Astrocyte (in vitro differentiated cells and primary cell): ENCODE results near the gene USP22. TPM values are rescaled to one million over a fixed set of nuclear protein-coding genes. Genes with fewer than 3 reads are reported as not detected.
A peak's percentile ranks its signal among the peaks of the same experiment; 100 is the strongest.

ENCODE experiments used
- DNase-seq: peaks from one replicate; pipeline ENCODE4 v3.0.0-alpha.2; 2010; ENCODE audit warnings: low read depth
- FAIRE-seq: peaks from 2 replicates; lab custom pipeline; 2011; peaks lifted over from hg19 to GRCh38; lab: Jason Lieb, UNC
- H2AFZ ChIP-seq: 2 replicates; pipeline ENCODE4 v1.6.0; 2012; ENCODE audit warnings: low read depth, low read length, inconsistent platforms
- H3K27ac ChIP-seq: 2 replicates; pipeline ENCODE4 v1.5.1; 2011; ENCODE audit warnings: low read depth, low read length, inconsistent platforms
- H3K27me3 ChIP-seq: 2 replicates; pipeline ENCODE4 v1.6.0; 2011; ENCODE audit warnings: low read length, inconsistent platforms; ENCODE audit not compliant: insufficient read depth
- H3K36me3 ChIP-seq: 2 replicates; pipeline ENCODE4 v1.5.1; 2011; ENCODE audit warnings: low read length, inconsistent platforms; ENCODE audit not compliant: insufficient read depth
- H3K4me1 ChIP-seq: 2 replicates; pipeline ENCODE4 v1.5.1; 2011; ENCODE audit warnings: low read length, inconsistent platforms; ENCODE audit not compliant: insufficient read depth
- H3K4me2 ChIP-seq: 2 replicates; pipeline ENCODE4 v1.6.0; 2012; ENCODE audit warnings: low read length, inconsistent platforms
- H3K4me3 ChIP-seq: 2 replicates; pipeline ENCODE4 v1.5.1; 2011; ENCODE audit warnings: low read depth, mild to moderate bottlenecking, low read length, inconsistent platforms; ENCODE audit not compliant: insufficient read depth
- H3K79me2 ChIP-seq: 2 replicates; pipeline ENCODE4 v1.6.0; 2012; ENCODE audit warnings: mild to moderate bottlenecking, low read length, inconsistent platforms; ENCODE audit not compliant: insufficient read depth
- H3K9ac ChIP-seq: 2 replicates; pipeline ENCODE4 v1.6.0; 2012; ENCODE audit warnings: mild to moderate bottlenecking, low read length, inconsistent platforms
- H3K9me3 ChIP-seq: 2 replicates; pipeline ENCODE4 v1.5.1; 2012; ENCODE audit warnings: low read depth, mild to moderate bottlenecking, low read length, inconsistent platforms; ENCODE audit not compliant: insufficient read depth
- H4K20me1 ChIP-seq: 2 replicates; pipeline ENCODE4 v1.6.0; 2012; ENCODE audit warnings: low read length, inconsistent platforms; ENCODE audit not compliant: insufficient read depth
- H3K27ac Mint-ChIP-seq: one replicate; pipeline ENCODE4 v1.8.0; 2021; ENCODE audit warnings: mild to moderate bottlenecking, mixed read lengths; ENCODE audit not compliant: unreplicated experiment
- H3K27me3 Mint-ChIP-seq: one replicate; pipeline ENCODE4 v1.8.0; 2021; ENCODE audit warnings: low read depth, mixed read lengths; ENCODE audit not compliant: unreplicated experiment
- H3K36me3 Mint-ChIP-seq: one replicate; pipeline ENCODE4 v1.8.0; 2021; ENCODE audit warnings: low read depth, mixed read lengths; ENCODE audit not compliant: unreplicated experiment
- H3K4me1 Mint-ChIP-seq: one replicate; pipeline ENCODE4 v1.8.0; 2021; ENCODE audit warnings: low read depth, mixed read lengths; ENCODE audit not compliant: unreplicated experiment
- H3K4me3 Mint-ChIP-seq: one replicate; pipeline ENCODE4 v1.8.0; 2021; ENCODE audit warnings: mild to moderate bottlenecking, moderate library complexity, mixed read lengths; ENCODE audit not compliant: unreplicated experiment
- H3K9me3 Mint-ChIP-seq: one replicate; pipeline ENCODE4 v1.8.0; 2021; ENCODE audit warnings: mild to moderate bottlenecking, mixed read lengths; ENCODE audit not compliant: unreplicated experiment
- EZH2 ChIP-seq: IDR thresholded peaks from 2 replicates; pipeline ENCODE4 v1.6.1; 2012; ENCODE audit warnings: mild to moderate bottlenecking, low read length, inconsistent platforms; ENCODE audit not compliant: insufficient read depth
- total RNA-seq: library from RNA; stranded (reverse); gene quantifications from 2 replicates; pipeline ENCODE4 v1.2.1, GENCODE V29; 2021
- TF ChIP-seq, protein P1 (sequence below): IDR thresholded peaks from 2 replicates; pipeline ENCODE4 v1.5.1; 2011; ENCODE audit warnings: low read depth, mild to moderate bottlenecking, inconsistent platforms, low read length, moderate library complexity; ENCODE audit not compliant: insufficient read depth

USP22 gene
- total RNA-seq, 1 donor from 2014 or later, result 266 TPM

- Histone ChIP-seq H3K27me3 (no peaks in the 10 kb centered on the region), H3K4me1 (peaks cover 3% of the 10 kb centered on the region), H3K9me3 (no peaks in the 10 kb centered on the region), H3K4me2 (no peak overlapping the region), H3K9ac (no peak overlapping the region), H2AFZ (no peak overlapping the region), H3K4me3 (no peak overlapping the region), H3K79me2 (peaks cover 98% of the 10 kb centered on the region), H3K36me3 (peaks cover 78% of the 10 kb centered on the region), H3K27ac (no peak overlapping the region), H4K20me1 (peaks cover 99% of the 10 kb centered on the region)
- no peak overlapping the region for H3K4me3 Mint-ChIP-seq
- H3K27ac Mint-ChIP-seq, result peak overlapping the region; percentile 7
- no peak for TF ChIP-seq EZH2
- TF ChIP-seq, protein P1, sequence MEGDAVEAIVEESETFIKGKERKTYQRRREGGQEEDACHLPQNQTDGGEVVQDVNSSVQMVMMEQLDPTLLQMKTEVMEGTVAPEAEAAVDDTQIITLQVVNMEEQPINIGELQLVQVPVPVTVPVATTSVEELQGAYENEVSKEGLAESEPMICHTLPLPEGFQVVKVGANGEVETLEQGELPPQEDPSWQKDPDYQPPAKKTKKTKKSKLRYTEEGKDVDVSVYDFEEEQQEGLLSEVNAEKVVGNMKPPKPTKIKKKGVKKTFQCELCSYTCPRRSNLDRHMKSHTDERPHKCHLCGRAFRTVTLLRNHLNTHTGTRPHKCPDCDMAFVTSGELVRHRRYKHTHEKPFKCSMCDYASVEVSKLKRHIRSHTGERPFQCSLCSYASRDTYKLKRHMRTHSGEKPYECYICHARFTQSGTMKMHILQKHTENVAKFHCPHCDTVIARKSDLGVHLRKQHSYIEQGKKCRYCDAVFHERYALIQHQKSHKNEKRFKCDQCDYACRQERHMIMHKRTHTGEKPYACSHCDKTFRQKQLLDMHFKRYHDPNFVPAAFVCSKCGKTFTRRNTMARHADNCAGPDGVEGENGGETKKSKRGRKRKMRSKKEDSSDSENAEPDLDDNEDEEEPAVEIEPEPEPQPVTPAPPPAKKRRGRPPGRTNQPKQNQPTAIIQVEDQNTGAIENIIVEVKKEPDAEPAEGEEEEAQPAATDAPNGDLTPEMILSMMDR, result no peak
- FAIRE-seq (no peak), DNase-seq (no peak)
- peaks cover 29% of the 10 kb centered on the region for H3K36me3 Mint-ChIP-seq
- peaks cover 2% of the 10 kb centered on the region for H3K4me1 Mint-ChIP-seq
- no peaks in the 10 kb centered on the region for H3K27me3 Mint-ChIP-seq
- H3K9me3 Mint-ChIP-seq, result no peaks in the 10 kb centered on the region
Observed at GRCh38 chr17:21017861-21018260, 24.9 kb downstream of the USP22 start.

DNA sequence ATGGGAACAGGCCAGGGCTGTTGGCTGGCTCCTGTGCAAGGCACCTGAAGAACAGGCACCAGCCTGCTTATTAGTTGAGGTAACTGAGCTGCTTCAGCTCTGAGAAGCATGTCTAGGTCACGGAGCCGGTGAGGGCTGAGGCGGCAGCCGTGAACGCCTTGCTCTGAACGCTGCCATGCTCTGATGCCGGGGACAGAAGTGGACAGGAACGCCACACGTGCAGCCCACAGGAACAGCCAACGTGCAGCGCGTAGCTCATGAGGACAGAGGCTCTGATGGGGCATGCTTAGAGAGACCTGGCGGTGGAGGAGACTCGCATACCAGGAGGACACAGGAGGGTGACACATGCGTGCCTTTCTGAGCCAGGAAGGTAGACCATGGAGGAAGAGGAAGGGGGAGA is 25.6 kb downstream of the USP22 start:
- H3K36me3 Mint-ChIP-seq, result peaks cover 34% of the 10 kb centered on the region
- Histone ChIP-seq H3K36me3 (peaks cover 84% of the 10 kb centered on the region), H2AFZ (no peak overlapping the region), H3K4me3 (no peak overlapping the region), H3K4me1 (peaks cover 3% of the 10 kb centered on the region), H3K79me2 (peaks cover 98% of the 10 kb centered on the region), H4K20me1 (peaks cover 99% of the 10 kb centered on the region), H3K4me2 (no peak overlapping the region), H3K9ac (no peak overlapping the region), H3K27ac (no peak overlapping the region), H3K9me3 (no peaks in the 10 kb centered on the region), H3K27me3 (no peaks in the 10 kb centered on the region)
- no peak overlapping the region for H3K4me3 Mint-ChIP-seq
- H3K27me3 Mint-ChIP-seq, result no peaks in the 10 kb centered on the region
- DNase-seq, result no peak
- FAIRE-seq, result no peak
- peaks cover 2% of the 10 kb centered on the region for H3K4me1 Mint-ChIP-seq
- H3K27ac Mint-ChIP-seq, result no peak overlapping the region
- no peaks in the 10 kb centered on the region for H3K9me3 Mint-ChIP-seq
- TF ChIP-seq EZH2, result no peak
- TF ChIP-seq, protein P1, result no peak

DNA sequence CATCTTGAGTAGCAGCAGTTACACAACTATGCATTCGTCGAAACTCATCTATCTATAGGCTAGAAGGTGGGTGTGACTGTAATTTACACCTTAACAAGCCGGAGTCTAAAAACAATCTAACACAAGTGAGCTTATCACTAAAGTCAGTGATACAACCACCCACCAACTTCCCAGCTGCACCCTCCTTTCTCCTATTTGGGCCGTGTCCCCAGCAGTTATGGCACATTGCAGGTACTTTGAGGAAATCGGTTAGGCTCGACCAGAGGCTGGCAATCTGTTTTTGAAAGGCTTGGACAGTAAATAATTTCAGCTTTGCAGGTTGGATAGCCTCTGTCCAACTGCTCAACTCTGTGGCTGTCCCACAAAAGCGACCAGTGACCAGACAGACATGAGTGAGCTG is 26.0 kb downstream of the USP22 start:
- H4K20me1 ChIP-seq, result peaks cover 99% of the 10 kb centered on the region
- no peak for DNase-seq
- Mint-ChIP-seq H3K4me1 (peaks cover 2% of the 10 kb centered on the region), H3K36me3 (peaks cover 38% of the 10 kb centered on the region), H3K27me3 (no peaks in the 10 kb centered on the region), H3K27ac (no peak overlapping the region), H3K4me3 (no peak overlapping the region), H3K9me3 (no peaks in the 10 kb centered on the region)
- TF ChIP-seq EZH2, result no peak
- TF ChIP-seq, protein P1, result no peak
- no peak overlapping the region for H3K27ac ChIP-seq
- H3K4me1 ChIP-seq, result peaks cover 3% of the 10 kb centered on the region
- no peak overlapping the region for H3K4me2 ChIP-seq
- H3K9ac ChIP-seq, result no peak overlapping the region
- peaks cover 88% of the 10 kb centered on the region for H3K36me3 ChIP-seq
- no peaks in the 10 kb centered on the region for H3K27me3 ChIP-seq
- H2AFZ ChIP-seq, result no peak overlapping the region
- H3K9me3 ChIP-seq, result no peaks in the 10 kb centered on the region
- peaks cover 98% of the 10 kb centered on the region for H3K79me2 ChIP-seq
- no peak overlapping the region for H3K4me3 ChIP-seq
- no peak for FAIRE-seq
